CD4-positive, alpha-beta memory T cell (primary cell): Measurements from ENCODE around the gene RINT1. TPM values are rescaled to one million over a fixed set of nuclear protein-coding genes. Genes with fewer than 3 reads are reported as not detected.
"Not testable (repeated sequence)": the region's sequence is repeated elsewhere in the genome, so short reads cannot be mapped to it uniquely, and the experiment has no call there.

Experiments used
- CTCF ChIA-PET: fragments of 350-600 bp; sonication (Branson Sonifier 250); formaldehyde crosslinking; loops from one replicate; lab custom pipeline; 2021; ENCODE audit warnings: inconsistent platforms; ENCODE audit not compliant: partially characterized antibody; lab: Charles Lee
- POLR2A ChIA-PET: fragments of 350-600 bp; sonication (Branson Sonifier 250); formaldehyde crosslinking; loops from one replicate; lab custom pipeline; 2021; ENCODE audit not compliant: partially characterized antibody; lab: Charles Lee
- DNase-seq, 5 donors: peaks; one replicate each; pipeline versions ENCODE4 v3.0.0 to v3.0.0-alpha.2; 2020 to 2022; ENCODE audit warnings: mixed read lengths in 1 of 5
- H3K27ac ChIP-seq: one replicate; pipeline ENCODE4 v1.7.0; 2013; ENCODE audit warnings: low read depth, low read length
- H3K27me3 ChIP-seq: 2 replicates; pipeline ENCODE4 v1.7.0; 2013; ENCODE audit warnings: mild to moderate bottlenecking, low read length, moderate library complexity; ENCODE audit not compliant: insufficient read depth
- H3K36me3 ChIP-seq: 2 replicates; pipeline ENCODE4 v1.7.0; 2013; ENCODE audit warnings: mild to moderate bottlenecking, low read length, moderate library complexity; ENCODE audit not compliant: insufficient read depth
- H3K4me1 ChIP-seq: 2 replicates; pipeline ENCODE4 v1.7.0; 2013; ENCODE audit warnings: mild to moderate bottlenecking, low read length, moderate library complexity; ENCODE audit not compliant: insufficient read depth
- H3K4me3 ChIP-seq, 2 donors: one replicate each; pipeline ENCODE4 v1.7.0; 2013; ENCODE audit warnings: low read length in 2 of 2, mild to moderate bottlenecking in 1 of 2
- H3K9me3 ChIP-seq, 2 donors: one replicate each; pipeline ENCODE4 v1.7.0; 2013; ENCODE audit warnings: low read length in 2 of 2, control low read depth in 1 of 2; ENCODE audit not compliant: control insufficient read depth in 1 of 2
- H3K27ac Mint-ChIP-seq, 7 donors: one replicate each; pipeline ENCODE4 v1.8.0; 2020 to 2021; ENCODE audit warnings: mixed read lengths in 7 of 7, mild to moderate bottlenecking in 6 of 7, inconsistent platforms in 3 of 7, moderate library complexity in 3 of 7
- H3K27me3 Mint-ChIP-seq, 2 donors: one replicate each; pipeline ENCODE4 v1.8.0; 2020 to 2021; ENCODE audit warnings: mixed read lengths in 2 of 2
- H3K36me3 Mint-ChIP-seq, 2 donors: one replicate each; pipeline ENCODE4 v1.8.0; 2020 to 2021; ENCODE audit warnings: mixed read lengths in 2 of 2, inconsistent platforms in 1 of 2, mild to moderate bottlenecking in 1 of 2
- H3K4me1 Mint-ChIP-seq, 4 donors: one replicate each; pipeline ENCODE4 v1.8.0; 2020 to 2021; ENCODE audit warnings: mixed read lengths in 4 of 4, mild to moderate bottlenecking in 1 of 4
- H3K4me3 Mint-ChIP-seq, 8 donors: one replicate each; pipeline ENCODE4 v1.8.0; 2020 to 2021; ENCODE audit warnings: mixed read lengths in 8 of 8, mild to moderate bottlenecking in 7 of 8, moderate library complexity in 6 of 8, inconsistent platforms in 3 of 8
- H3K9me3 Mint-ChIP-seq, 8 donors: one replicate each; pipeline ENCODE4 v1.8.0; 2020 to 2021; ENCODE audit warnings: mixed read lengths in 8 of 8, mild to moderate bottlenecking in 5 of 8, inconsistent platforms in 3 of 8, moderate library complexity in 1 of 8
- intact Hi-C: fragments of 100-400 bp; cut with micrococcal nuclease; formaldehyde crosslinking; loops from one replicate; pipeline ENCODE4 v1.15.1; 2023
- polyA plus RNA-seq, 2 donors: library from polyadenylated mRNA; unstranded; fragments of 300-500 nt; fragmentation: Illumina TruSeq; gene quantifications; one replicate each; pipeline ENCODE4 v1.2.3, GENCODE V29; 2021
- total RNA-seq, 2 experiments: library from RNA; stranded (reverse); gene quantifications; one replicate each; pipeline ENCODE4 v1.2.3, GENCODE V29; 2021

The RINT1 gene
- total and polyA plus RNA-seq, 4 experiments from 2014 or later = 16.0 to 26.5 (median 20.9) TPM

- DNase-seq = no peak
- H3K36me3 Mint-ChIP-seq = peaks cover 10 to 13% of the 10 kb centered on the region in 2 donors
- H3K27ac ChIP-seq = no peak overlapping the region
- no peaks in the 10 kb centered on the region for H3K36me3 ChIP-seq
- no peaks in the 10 kb centered on the region for H3K4me1 ChIP-seq
- no peaks in the 10 kb centered on the region for H3K4me1 Mint-ChIP-seq
- H3K9me3 ChIP-seq = no peaks in the 10 kb centered on the region
- no peak overlapping the region for H3K27ac Mint-ChIP-seq
- H3K27me3 ChIP-seq = no peaks in the 10 kb centered on the region
- peaks cover 0 to 1% (median 0%) of the 10 kb centered on the region in 8 donors for H3K9me3 Mint-ChIP-seq
- intact Hi-C loops = no loop called here
- H3K4me3 Mint-ChIP-seq = no peak overlapping the region
- H3K27me3 Mint-ChIP-seq = no peaks in the 10 kb centered on the region
- CTCF ChIA-PET = no interaction called here
- no peak overlapping the region for H3K4me3 ChIP-seq
- POLR2A ChIA-PET = no interaction called here
Observed at GRCh38 chr7:105497016-105497415, 35.0 kb upstream of the RINT1 start.

- ChIA-PET POLR2A (no interaction called here), CTCF (no interaction called here)
- no peaks in the 10 kb centered on the region for H3K9me3 ChIP-seq
- DNase-seq = no peak
- H3K4me3 Mint-ChIP-seq = no peak overlapping the region
- H3K36me3 ChIP-seq = no peaks in the 10 kb centered on the region
- peaks cover 25 to 28% of the 10 kb centered on the region in 2 donors for H3K36me3 Mint-ChIP-seq
- peaks cover 0 to 1% (median 0%) of the 10 kb centered on the region in 8 donors for H3K9me3 Mint-ChIP-seq
- no peak overlapping the region for H3K4me3 ChIP-seq
- no peaks in the 10 kb centered on the region for H3K27me3 ChIP-seq
- H3K27ac ChIP-seq = no peak overlapping the region
- no peak overlapping the region for H3K27ac Mint-ChIP-seq
- H3K27me3 Mint-ChIP-seq = no peaks in the 10 kb centered on the region
- no peaks in the 10 kb centered on the region for H3K4me1 ChIP-seq
- peaks cover 0 to 1% (median 0%) of the 10 kb centered on the region in 4 donors for H3K4me1 Mint-ChIP-seq
- intact Hi-C loops = no loop called here
Observed at GRCh38 chr7:105502173-105502572, 29.8 kb upstream of the RINT1 start.

- H3K4me3 Mint-ChIP-seq = no peak overlapping the region
- H3K36me3 ChIP-seq = no peaks in the 10 kb centered on the region
- no peaks in the 10 kb centered on the region for H3K9me3 Mint-ChIP-seq
- ChIA-PET POLR2A (no interaction called here), CTCF (no interaction called here)
- H3K27ac ChIP-seq = no peak overlapping the region
- H3K27ac Mint-ChIP-seq = peak overlapping the region in 1 of 7 donors; percentile 61
- H3K4me3 ChIP-seq = no peak overlapping the region
- DNase-seq = no peak
- H3K4me1 Mint-ChIP-seq = peaks cover 0 to 15% (median under 1%) of the 10 kb centered on the region in 4 donors
- no peaks in the 10 kb centered on the region for H3K9me3 ChIP-seq
- intact Hi-C loops = no loop called here
- H3K36me3 Mint-ChIP-seq = peaks cover 4% of the 10 kb centered on the region in 2 donors
- H3K27me3 Mint-ChIP-seq = no peaks in the 10 kb centered on the region
- no peaks in the 10 kb centered on the region for H3K4me1 ChIP-seq
- H3K27me3 ChIP-seq = no peaks in the 10 kb centered on the region
Observed at GRCh38 chr7:105512415-105512814, 19.6 kb upstream of the RINT1 start.

- H3K9me3 ChIP-seq = no peaks in the 10 kb centered on the region
- Mint-ChIP-seq H3K4me3 (no peak overlapping the region), H3K27me3 (no peaks in the 10 kb centered on the region), H3K9me3 (no peaks in the 10 kb centered on the region), H3K36me3 (peaks cover 3% of the 10 kb centered on the region in 2 donors), H3K27ac (no peak overlapping the region), H3K4me1 (peaks cover 0 to 15% (median under 1%) of the 10 kb centered on the region in 4 donors)
- no peaks in the 10 kb centered on the region for H3K4me1 ChIP-seq
- intact Hi-C loops = no loop called here
- H3K4me3 ChIP-seq = no peak overlapping the region
- no peaks in the 10 kb centered on the region for H3K27me3 ChIP-seq
- DNase-seq = no peak
- CTCF ChIA-PET = no interaction called here
- H3K36me3 ChIP-seq = no peaks in the 10 kb centered on the region
- POLR2A ChIA-PET = no interaction called here
- no peak overlapping the region for H3K27ac ChIP-seq
Observed at GRCh38 chr7:105512926-105513526, 19.0 kb upstream of the RINT1 start.

- CTCF ChIA-PET = not testable (repeated sequence)
Observed at GRCh38 chr7:105515610-105516009, 16.4 kb upstream of the RINT1 start.

GRCh38 chr7:105519353-105519752, 12.6 kb upstream of the RINT1 start:
- POLR2A ChIA-PET = interaction anchor here (1.1 kb wide), 1 partner anchor 12 kb away, joined by 6 read pairs; the partner anchor contains the start of gene RINT1
- peak overlapping the region in 4 of 7 donors; percentile 7 to 79 (median 36) for H3K27ac Mint-ChIP-seq

More at GRCh38 chr7:105515610-105516009, 16.4 kb upstream of the RINT1 start:
- intact Hi-C loops, DNase-seq, H3K36me3 ChIP-seq, H3K4me3 Mint-ChIP-seq, POLR2A ChIA-PET, H3K27me3 ChIP-seq, H3K27ac ChIP-seq, H3K36me3 Mint-ChIP-seq, H3K27ac Mint-ChIP-seq, H3K27me3 Mint-ChIP-seq, H3K4me3 ChIP-seq, H3K4me1 ChIP-seq, H3K9me3 ChIP-seq, H3K9me3 Mint-ChIP-seq: not testable (repeated sequence)
- H3K4me1 Mint-ChIP-seq = peaks cover 2 to 12% (median 4%) of the 10 kb centered on the region in 4 donors

GRCh38 chr7:105520620-105521019, 11.4 kb upstream of the RINT1 start:
- peaks cover 15% of the 10 kb centered on the region for H3K4me1 ChIP-seq
- Mint-ChIP-seq H3K4me1 (peaks cover 6 to 23% (median 9%) of the 10 kb centered on the region in 4 donors), H3K27ac (peak overlapping the region in 1 of 7 donors; percentile 41), H3K4me3 (peak overlapping the region in 4 of 8 donors; percentile 36 to 57 (median 38))
- H3K27me3 Mint-ChIP-seq, H3K27ac ChIP-seq, H3K9me3 Mint-ChIP-seq, H3K4me3 ChIP-seq, H3K9me3 ChIP-seq, H3K36me3 ChIP-seq, DNase-seq, H3K27me3 ChIP-seq, H3K36me3 Mint-ChIP-seq, intact Hi-C loops: not testable (repeated sequence)
- POLR2A ChIA-PET = interaction anchor here (0.5 to 4.4 kb wide), 3 partner anchors 11 to 48 kb away, joined by 3 to 38 read pairs (median 4); partner anchors contain the start of gene RINT1
- CTCF ChIA-PET = interaction anchor here (3.7 kb wide), 1 partner anchor 11 kb away, joined by 22 read pairs; the partner anchor contains the start of gene RINT1

More at GRCh38 chr7:105519353-105519752, 12.6 kb upstream of the RINT1 start:
- Mint-ChIP-seq H3K9me3 (no peaks in the 10 kb centered on the region), H3K36me3 (peaks cover 0 to 3% of the 10 kb centered on the region in 2 donors), H3K4me3 (peak overlapping the region in 6 of 8 donors; percentile 21 to 64 (median 41)), H3K4me1 (peaks cover 6 to 18% (median 9%) of the 10 kb centered on the region in 4 donors), H3K27me3 (no peaks in the 10 kb centered on the region)
- Histone ChIP-seq H3K9me3 (no peaks in the 10 kb centered on the region), H3K27ac (no peak overlapping the region), H3K4me1 (peaks cover 15% of the 10 kb centered on the region), H3K36me3 (no peaks in the 10 kb centered on the region), H3K4me3 (no peak overlapping the region), H3K27me3 (no peaks in the 10 kb centered on the region)
- no peak for DNase-seq
- intact Hi-C loops = no loop called here
- CTCF ChIA-PET = interaction anchor here (3.7 kb wide), 1 partner anchor 12 kb away, joined by 22 read pairs; the partner anchor contains the start of gene RINT1
